Islet precursor cell (in vitro differentiated cells): ENCODE data around the gene MTNR1A.
"Not testable (repeated sequence)": the region's sequence is repeated elsewhere in the genome, so short reads cannot be mapped to it uniquely, and the experiment has no call there.

ENCODE experiments used
- DNase-seq: peaks from one replicate; pipeline ENCODE4 v3.0.0-alpha.2; 2018

The MTNR1A gene

DNA sequence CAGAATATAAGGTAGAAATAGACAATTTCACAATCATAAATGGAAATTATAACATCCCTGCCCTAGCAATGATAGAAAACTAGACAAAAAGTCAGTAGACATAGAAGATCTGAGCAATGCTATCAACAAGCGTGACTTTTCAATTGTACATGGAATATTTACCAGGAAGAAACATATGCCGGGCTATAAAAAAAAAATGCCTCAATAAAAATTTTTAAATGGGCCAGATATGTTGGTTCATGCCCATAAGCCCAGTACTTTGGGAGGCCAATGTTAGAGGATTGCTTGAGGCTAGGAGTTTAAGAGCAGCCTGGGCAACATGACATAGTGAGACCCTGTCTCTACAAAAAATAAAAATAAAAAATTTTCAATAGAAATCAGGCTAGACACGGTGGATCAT is 5.3 kb upstream of the MTNR1A start:
- DNase-seq: no peak

DNA sequence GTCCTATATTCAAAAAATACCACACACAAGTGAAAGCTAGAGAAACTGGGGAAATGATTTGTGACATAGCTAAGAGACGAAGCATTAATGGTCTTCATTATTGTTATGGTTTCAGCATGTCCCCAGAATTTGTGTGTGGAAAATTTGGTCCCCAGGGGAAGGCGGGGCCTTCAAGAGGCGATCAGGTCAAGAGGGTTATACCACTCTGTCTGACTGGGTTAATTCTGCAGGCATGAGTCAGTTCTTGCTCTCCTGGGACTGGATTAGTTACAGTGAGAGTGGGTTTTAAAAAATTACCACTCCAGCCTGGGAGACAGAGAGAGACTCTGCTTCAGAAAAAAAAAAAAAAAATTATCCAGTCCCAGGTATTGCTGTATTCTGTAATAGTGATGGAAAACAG is 2.1 kb upstream of the MTNR1A start:
- no peak for DNase-seq

DNA sequence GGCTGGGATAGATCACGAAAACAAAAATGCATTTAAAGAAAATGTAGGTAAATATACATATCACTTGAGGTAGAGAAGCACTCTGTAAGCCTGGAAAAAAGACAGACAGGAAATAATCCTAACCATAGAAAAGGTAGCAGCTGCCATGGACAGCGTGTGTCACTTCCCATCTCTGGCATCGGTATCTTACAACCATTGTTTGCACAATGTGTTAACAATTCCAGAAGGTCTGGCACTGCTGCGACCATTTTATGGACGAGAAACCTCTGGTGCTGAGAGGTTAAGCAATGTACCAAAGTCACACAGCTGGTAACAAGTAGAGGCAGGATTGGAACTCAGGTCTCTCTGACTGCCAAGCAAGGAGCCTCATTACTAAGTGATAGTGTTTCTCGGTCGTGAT is 1.7 kb upstream of the MTNR1A start:
- no peak for DNase-seq

GRCh38 chr4:186554539-186554913 is 841 bp downstream of the MTNR1A start:
- DNase-seq: peak; percentile 73

- peak; percentile 55 for DNase-seq
Observed at GRCh38 chr4:186553717-186554116, 1.6 kb downstream of the MTNR1A start.

DNA sequence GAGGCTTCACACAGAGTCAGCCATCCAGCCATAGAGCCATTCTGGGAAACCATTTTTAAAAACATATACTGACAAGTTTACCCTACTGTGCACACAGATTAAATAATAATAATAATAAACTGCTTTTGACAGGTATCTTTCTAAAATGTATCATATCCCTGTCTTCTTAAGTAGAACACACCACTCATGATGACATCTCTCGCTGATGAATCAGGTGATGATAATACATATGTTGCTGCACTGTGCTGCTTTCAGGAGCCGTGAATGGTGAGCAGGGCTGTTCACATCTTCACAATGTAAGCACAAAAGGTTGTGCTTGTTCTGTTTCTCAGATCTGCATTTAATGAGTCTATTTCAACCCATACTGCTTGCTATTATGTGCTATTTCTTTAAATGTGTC is 3.5 kb downstream of the MTNR1A start:
- peak; percentile 4 for DNase-seq

DNA sequence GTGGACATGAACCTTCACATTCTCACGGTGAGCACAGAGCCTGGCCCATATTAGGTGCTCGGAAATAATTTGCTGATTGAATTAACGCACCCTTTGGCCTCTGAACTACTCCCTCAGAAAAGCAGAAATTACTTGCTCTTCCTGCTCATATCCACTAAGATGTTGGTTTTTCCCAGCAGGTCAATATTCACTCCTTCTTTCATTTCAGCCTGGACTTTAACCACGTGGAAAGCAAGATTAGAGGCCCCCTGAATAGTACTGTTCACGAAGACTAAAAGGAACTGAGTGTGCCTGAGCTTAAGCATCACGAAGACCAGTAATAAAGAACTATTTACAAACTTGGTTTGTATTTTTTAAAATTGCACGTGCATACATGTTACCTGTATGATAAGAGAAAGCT is 9.9 kb downstream of the MTNR1A start:
- no peak for DNase-seq

DNA sequence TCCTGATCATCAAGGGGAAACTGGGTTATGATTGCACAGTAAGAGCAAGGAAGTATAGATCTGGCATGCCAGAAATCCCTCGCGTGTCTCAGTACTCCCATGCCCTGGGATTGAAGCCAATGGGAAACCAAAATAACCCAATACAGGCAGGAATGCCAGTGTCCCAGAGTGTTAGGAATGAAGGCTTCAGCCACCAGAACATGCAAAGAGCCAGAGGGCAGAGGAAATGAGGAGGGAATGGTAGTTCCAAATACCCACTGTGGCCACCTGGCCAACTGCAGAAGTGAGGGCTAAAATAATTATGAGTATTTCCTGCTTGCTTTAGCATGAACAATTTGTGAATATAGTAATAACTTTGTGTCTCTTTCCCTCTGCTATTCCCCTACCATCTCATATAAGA is 12.2 kb downstream of the MTNR1A start:
- DNase-seq: no peak

- no peak for DNase-seq
Observed at GRCh38 chr4:186541801-186542200, 13.6 kb downstream of the MTNR1A start.

GRCh38 chr4:186537843-186538521 is 17.4 kb downstream of the MTNR1A start:
- no peak for DNase-seq

DNA sequence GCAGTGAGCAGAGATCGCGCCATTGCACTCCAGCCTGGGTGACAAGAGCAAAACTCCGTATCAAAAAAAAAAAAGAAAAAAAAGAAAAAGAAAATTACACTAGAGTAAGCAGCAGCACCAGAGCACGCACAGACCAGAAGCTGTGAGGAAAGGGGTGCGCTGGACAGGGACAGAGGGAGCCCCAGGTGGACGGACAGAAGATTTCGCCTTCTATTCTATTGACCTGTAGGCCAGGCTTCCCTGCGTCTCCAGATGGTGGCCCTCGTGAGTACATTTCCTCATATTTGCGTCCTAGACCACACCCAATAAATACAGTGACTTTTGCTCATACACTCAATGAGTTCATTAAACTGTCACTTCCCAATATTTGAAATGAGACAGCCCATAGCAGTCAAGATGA is 19.1 kb downstream of the MTNR1A start:
- DNase-seq: no peak

- DNase-seq: no peak
Observed at GRCh38 chr4:186534056-186534455, 21.3 kb downstream of the MTNR1A start.

DNA sequence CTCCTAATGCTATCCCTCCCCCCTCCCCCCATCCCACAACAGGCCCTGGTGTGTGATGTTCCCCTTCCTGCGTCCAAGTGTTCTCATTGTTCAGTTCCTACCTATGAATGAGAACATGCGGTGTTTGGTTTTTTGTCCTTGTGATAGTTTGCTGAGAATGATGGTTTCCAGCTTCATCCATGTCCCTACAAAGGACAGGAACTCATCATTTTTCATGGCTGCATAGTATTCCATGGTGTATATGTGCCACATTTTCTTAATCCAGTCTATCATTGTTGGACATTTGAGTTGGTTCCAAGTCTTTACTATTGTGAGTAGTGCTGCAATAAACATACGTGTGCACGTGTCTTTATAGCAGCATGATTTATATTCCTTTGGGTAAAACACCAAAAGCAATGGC is 31.4 kb downstream of the MTNR1A start:
- not testable (repeated sequence) for DNase-seq

DNA sequence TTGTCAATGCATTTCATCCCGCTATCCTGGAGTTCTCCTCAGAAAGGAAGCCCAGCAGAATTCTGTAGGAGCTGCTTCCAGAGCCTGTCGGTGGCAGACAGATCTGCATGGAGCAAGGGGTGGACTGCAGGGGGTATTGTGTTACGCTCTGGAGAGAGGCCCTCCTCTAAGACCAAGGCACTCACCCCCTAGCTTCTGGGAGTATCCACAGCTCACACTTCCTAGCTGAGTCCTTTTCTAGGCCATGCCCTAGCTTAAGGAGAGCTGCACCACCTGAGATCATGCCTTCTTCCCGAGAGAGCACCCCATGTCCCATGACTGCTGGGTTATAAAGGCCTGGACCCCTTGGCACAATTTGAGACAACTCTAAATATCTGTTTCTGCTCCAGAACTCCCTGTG is 39.1 kb downstream of the MTNR1A start:
- no peak for DNase-seq

DNA sequence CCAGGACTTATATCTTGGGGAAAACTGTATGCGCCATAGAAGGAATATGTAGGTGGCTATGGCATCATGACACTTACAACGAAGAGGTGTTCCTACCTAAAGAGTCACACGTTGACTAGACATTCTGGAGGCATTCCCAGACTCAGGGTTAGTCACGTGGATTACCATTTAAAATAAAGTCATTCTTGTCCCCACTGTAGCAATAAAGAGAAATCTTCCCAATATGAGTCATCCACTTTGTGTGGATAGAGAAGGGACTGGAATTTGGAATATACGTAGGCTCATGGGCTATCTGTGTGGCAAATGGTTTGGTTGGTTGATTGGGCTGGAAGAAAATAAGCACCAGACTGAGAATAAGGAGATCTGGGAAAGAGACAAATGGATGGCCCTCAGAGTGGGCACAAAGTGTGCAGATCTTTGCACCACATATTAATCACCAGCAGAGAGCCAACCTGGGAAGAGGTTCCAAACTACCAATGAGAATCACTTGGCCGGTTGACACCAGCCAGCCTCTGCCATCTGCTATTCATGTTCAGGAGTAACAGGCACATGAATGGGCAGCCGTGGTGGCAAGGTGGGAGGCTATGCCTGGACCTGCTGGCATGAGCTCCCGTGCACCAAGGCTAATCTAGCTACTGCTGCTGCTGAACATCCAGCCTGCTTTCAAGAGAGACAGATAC is 41.0 kb downstream of the MTNR1A start:
- DNase-seq: no peak

- DNase-seq: not testable (repeated sequence)
Observed at GRCh38 chr4:186504771-186505170, 50.6 kb downstream of the MTNR1A start.

- DNase-seq: no peak
Observed at GRCh38 chr4:186502231-186502630, 53.1 kb downstream of the MTNR1A start.

GRCh38 chr4:186501554-186501953 is 53.8 kb downstream of the MTNR1A start:
- DNase-seq: no peak

GRCh38 chr4:186500721-186501304 is 54.6 kb downstream of the MTNR1A start:
- DNase-seq: no peak

DNA sequence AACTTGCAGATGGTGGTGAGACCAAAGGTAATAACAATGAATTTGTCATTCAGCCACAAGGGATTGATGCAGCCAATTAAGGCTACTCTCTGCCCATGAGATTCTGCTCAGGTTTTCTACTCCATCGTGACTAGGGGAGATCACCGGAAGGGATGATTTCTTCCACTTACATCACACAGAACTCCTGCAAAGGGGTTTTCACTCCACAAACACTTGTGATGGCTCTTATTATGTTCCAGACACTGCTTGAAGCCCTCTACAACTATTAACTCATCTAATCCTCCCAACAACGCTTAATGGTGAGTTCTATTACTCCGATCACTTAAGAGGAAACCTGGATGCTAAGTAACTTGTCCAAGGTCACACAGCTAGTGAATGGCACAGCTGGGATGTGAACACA is 55.9 kb downstream of the MTNR1A start:
- DNase-seq: no peak

- DNase-seq: no peak
Observed at GRCh38 chr4:186497043-186497442, 58.3 kb downstream of the MTNR1A start.

DNA sequence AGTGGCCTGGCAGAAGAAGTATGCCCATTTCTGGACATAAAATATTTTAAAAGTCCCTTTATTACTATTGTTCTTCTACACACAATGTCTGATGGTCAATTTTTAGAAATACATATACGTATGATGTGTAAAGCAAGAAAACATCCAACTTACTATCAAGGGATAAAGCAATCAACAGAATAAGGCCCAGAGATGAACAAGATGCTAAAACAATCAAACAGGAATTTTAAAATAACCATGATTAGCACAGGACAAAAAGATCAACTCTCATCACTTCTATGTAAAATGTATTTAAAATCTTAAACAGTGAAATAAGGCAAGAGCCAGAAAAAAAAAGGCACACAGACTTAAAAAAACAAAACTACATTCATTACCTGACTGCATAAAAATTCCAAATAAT is 60.9 kb downstream of the MTNR1A start:
- no peak for DNase-seq

DNA sequence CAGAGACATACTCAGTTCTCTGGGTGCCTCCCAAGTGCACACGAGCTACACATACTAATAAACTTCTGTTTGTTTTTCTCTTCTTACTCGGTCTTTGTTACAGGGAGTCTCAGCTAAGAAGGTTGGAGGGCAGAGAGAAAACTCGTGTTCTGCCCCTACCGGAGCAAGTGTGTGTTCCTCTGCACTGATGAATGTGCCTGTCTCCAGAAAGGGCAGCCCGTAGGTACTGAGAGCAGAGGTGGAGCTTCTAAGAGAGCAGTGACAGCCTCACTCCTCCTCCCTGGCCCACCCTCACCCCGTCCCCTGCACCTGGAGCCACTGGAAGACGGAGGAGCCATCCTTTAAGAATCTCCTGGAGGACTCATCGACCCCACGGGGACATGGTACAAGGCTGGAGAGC is 67.6 kb downstream of the MTNR1A start:
- DNase-seq: no peak

DNA sequence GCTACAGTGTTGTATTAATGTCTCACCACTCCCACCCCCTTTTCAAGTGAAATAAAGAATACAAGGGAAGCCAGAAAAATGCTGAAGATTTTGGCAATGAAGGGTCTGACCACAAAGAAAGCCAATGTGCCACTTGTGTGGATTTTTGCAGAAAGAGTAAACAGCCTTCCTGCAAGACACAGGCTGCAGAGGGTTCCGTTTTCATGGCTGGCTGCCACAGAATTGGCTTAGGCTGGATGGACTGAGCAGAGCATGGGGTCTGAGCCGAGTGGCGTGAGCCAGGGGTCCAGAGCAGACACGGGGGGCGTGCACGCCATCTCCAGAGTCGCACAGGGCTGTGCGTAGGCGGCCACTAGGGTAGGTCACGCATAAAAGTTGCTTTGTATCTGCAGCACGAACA is 69.2 kb downstream of the MTNR1A start:
- DNase-seq: peak; percentile 49
